ENCODE results near the gene NAALADL2.

The NAALADL2 gene

DNA sequence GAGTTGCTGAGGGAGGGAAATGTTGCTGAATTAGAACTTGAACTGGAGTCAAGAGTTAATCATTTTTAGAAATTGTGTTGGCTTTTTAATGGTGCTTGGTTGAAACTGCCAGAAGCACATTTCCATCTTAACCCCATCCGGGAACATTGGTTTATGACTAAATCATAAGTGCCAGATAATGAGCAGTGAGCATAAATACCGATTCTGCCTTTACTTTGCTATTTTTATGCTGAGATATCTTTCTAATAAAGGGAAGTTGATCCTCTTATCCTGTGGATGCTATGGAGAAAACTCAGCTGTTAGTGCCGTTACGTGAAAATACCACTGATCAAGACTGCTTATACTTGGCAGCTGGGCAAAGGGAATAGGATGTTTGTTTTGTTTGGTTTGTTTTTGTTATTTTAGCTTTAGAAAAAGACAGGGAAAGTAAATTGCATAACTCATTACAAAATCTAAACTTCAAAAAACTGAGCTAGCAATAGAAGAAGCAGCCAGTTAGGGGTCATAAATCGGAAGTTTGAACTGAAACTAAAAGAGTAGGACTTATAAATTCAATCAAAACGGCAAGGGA lies 813.1 kb downstream of the NAALADL2 start:
- Histone ChIP-seq H3K4me1 (ENCODE audit: insufficient read depth, low read length, severe bottlenecking) (no peaks in the 10 kb centered on the region), H3K9me2 (ENCODE audit: low read depth, low read length) (no peaks in the 10 kb centered on the region), H3K9ac (ENCODE audit: low read length) (no peak overlapping the region), H3K79me2 (ENCODE audit: insufficient read depth, low read length) (no peaks in the 10 kb centered on the region), H4K20me1 (ENCODE audit: insufficient read depth, low read length) (no peaks in the 10 kb centered on the region), H3F3A (ENCODE audit: insufficient read depth, low read length) (no peaks in the 10 kb centered on the region), H3K9me3 (ENCODE audit: low read length) (no peaks in the 10 kb centered on the region), H2AFZ (ENCODE audit: low read length) (no peak overlapping the region), H3K27me3 (ENCODE audit: insufficient read depth, low read length) (no peaks in the 10 kb centered on the region), H3K4me3 (ENCODE audit: low read depth, low read length, poor library complexity, severe bottlenecking) (no peak overlapping the region), H3K27ac (ENCODE audit: low read depth, low read length, poor library complexity, severe bottlenecking) (no peak overlapping the region), H3K4me2 (ENCODE audit: low read length) (no peak overlapping the region), H3K36me3 (ENCODE audit: insufficient read depth, low read length) (no peaks in the 10 kb centered on the region)
- TF ChIP-seq CTCF (IDR thresholded peaks at IDR 0.05; ENCODE audit: low read length), result no peak
- TF ChIP-seq EZH2 (IDR thresholded peaks at IDR 0.05; ENCODE audit: borderline replicate concordance, low read length), result no peak

DNA sequence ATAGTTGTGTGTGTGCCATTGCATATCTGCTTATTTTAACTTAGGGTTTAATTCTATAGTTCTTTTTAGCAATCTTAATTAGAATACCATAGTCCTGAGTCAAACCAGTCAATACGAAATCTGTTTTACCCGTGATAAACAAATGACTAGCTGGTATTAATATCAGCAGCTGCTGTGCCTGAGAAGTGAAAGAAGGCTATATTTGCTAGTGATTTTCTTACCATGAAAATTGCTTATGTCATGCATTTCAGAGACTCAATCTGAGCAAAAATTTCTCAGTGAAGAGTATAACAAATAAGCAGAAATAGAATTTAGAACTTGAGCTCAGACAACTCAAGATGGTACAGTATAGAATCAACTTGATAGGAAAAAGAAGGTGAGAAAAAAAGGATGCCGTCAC lies 820.4 kb downstream of the NAALADL2 start:
- Histone ChIP-seq H4K20me1 (ENCODE audit: insufficient read depth, low read length) (no peaks in the 10 kb centered on the region), H3K9me3 (ENCODE audit: low read length) (no peaks in the 10 kb centered on the region), H3K4me1 (ENCODE audit: insufficient read depth, low read length, severe bottlenecking) (no peaks in the 10 kb centered on the region), H3K9me2 (ENCODE audit: low read depth, low read length) (peaks cover 4% of the 10 kb centered on the region), H3K27me3 (ENCODE audit: insufficient read depth, low read length) (no peaks in the 10 kb centered on the region), H3K4me2 (ENCODE audit: low read length) (no peak overlapping the region), H3K9ac (ENCODE audit: low read length) (no peak overlapping the region), H3K27ac (ENCODE audit: low read depth, low read length, poor library complexity, severe bottlenecking) (no peak overlapping the region), H3K4me3 (ENCODE audit: low read depth, low read length, poor library complexity, severe bottlenecking) (no peak overlapping the region), H2AFZ (ENCODE audit: low read length) (no peak overlapping the region), H3K36me3 (ENCODE audit: insufficient read depth, low read length) (no peaks in the 10 kb centered on the region), H3K79me2 (ENCODE audit: insufficient read depth, low read length) (no peaks in the 10 kb centered on the region), H3F3A (ENCODE audit: insufficient read depth, low read length) (no peaks in the 10 kb centered on the region)
- TF ChIP-seq EZH2 (IDR thresholded peaks at IDR 0.05; ENCODE audit: borderline replicate concordance, low read length) (no peak), CTCF (IDR thresholded peaks at IDR 0.05; ENCODE audit: low read length) (no peak)

GRCh38 chr3:175692256-175692655 lies 833.1 kb downstream of the NAALADL2 start:
- H3K36me3 ChIP-seq (ENCODE audit: insufficient read depth, low read length), result no peaks in the 10 kb centered on the region
- H2AFZ ChIP-seq (ENCODE audit: low read length), result no peak overlapping the region
- no peaks in the 10 kb centered on the region for H3F3A ChIP-seq (ENCODE audit: insufficient read depth, low read length)
- H3K9me2 ChIP-seq (ENCODE audit: low read depth, low read length), result no peaks in the 10 kb centered on the region
- TF ChIP-seq CTCF (IDR thresholded peaks at IDR 0.05; ENCODE audit: low read length), result no peak
- TF ChIP-seq EZH2 (IDR thresholded peaks at IDR 0.05; ENCODE audit: borderline replicate concordance, low read length), result no peak
- no peak overlapping the region for H3K9ac ChIP-seq (ENCODE audit: low read length)
- no peaks in the 10 kb centered on the region for H3K27me3 ChIP-seq (ENCODE audit: insufficient read depth, low read length)
- no peaks in the 10 kb centered on the region for H4K20me1 ChIP-seq (ENCODE audit: insufficient read depth, low read length)
- H3K27ac ChIP-seq (ENCODE audit: low read depth, low read length, poor library complexity, severe bottlenecking), result no peak overlapping the region
- no peak overlapping the region for H3K4me2 ChIP-seq (ENCODE audit: low read length)
- H3K79me2 ChIP-seq (ENCODE audit: insufficient read depth, low read length), result no peaks in the 10 kb centered on the region
- H3K9me3 ChIP-seq (ENCODE audit: low read length), result no peaks in the 10 kb centered on the region
- no peak overlapping the region for H3K4me3 ChIP-seq (ENCODE audit: low read depth, low read length, poor library complexity, severe bottlenecking)
- no peaks in the 10 kb centered on the region for H3K4me1 ChIP-seq (ENCODE audit: insufficient read depth, low read length, severe bottlenecking)

All from OCI-LY1 (cell line).